PFSK-1 (cell line): ENCODE results near the gene BANF2.

Source experiments
- FOXP2 ChIP-seq: optimal IDR thresholded peaks from 2 replicates; pipeline ENCODE3; 2011; ENCODE audit warnings: borderline replicate concordance, control low read depth, inconsistent platforms; ENCODE audit not compliant: insufficient read depth; ENCODE audit errors: extremely low read length, extremely low read depth
- POLR2AphosphoS5 ChIP-seq: IDR thresholded peaks from 2 replicates; pipeline ENCODE4 v1.6.1; 2012; ENCODE audit warnings: low read depth, mild to moderate bottlenecking, control low read depth, low read length, moderate library complexity
- REST ChIP-seq, 2 experiments: IDR thresholded peaks; 2 replicates each; pipeline versions ENCODE4 v1.6.1 to v1.8.0; 2011 to 2012; ENCODE audit warnings: low read depth in 2 of 2, low read length in 2 of 2, control low read depth in 1 of 2, inconsistent platforms in 1 of 2, mild to moderate bottlenecking in 1 of 2, moderate library complexity in 1 of 2; ENCODE audit not compliant: insufficient read depth in 1 of 2
- SIN3A ChIP-seq: IDR thresholded peaks from 2 replicates; pipeline ENCODE4 v1.6.1; 2012; ENCODE audit warnings: mild to moderate bottlenecking, low read length, moderate library complexity, borderline replicate concordance; ENCODE audit not compliant: insufficient read depth
- TAF1 ChIP-seq: IDR thresholded peaks from 2 replicates; pipeline ENCODE4 v1.6.1; 2012; ENCODE audit warnings: low read length, control low read depth, borderline replicate concordance; ENCODE audit not compliant: insufficient read depth

DNA sequence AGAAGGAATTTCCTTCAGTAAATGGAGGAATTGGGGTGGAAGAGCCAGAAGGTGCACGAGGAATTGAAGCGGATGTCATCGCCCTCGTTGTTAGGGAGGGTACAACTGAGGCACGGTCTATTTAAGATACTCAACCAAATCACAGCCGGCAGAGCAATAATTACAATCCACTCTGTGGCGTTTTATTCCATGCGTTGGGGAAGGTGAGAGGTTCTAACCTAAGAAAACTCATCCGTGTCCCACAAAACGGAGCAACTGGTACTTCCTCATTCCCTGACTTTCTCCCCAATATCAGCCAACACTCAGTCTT, 16.9 kb upstream of the BANF2 start:
- TF ChIP-seq POLR2AphosphoS5 (no peak), FOXP2 (no peak), TAF1 (no peak), REST (IDR thresholded peaks at IDR 0.05; ENCODE audit: insufficient read depth in 1 of 2, low read depth in 2 of 2, low read length in 2 of 2) (no peak), SIN3A (no peak)
